HEK293 (cell line): Measurements from ENCODE around the gene CTIF.

Experiments used
- CTCF ChIA-PET: fragments of 350-600 bp; formaldehyde crosslinking; extraction: SDS; loops from one replicate; lab custom pipeline; 2021; ENCODE audit warnings: antibody characterized with exemption; lab: Yijun Ruan, JAX
- POLR2A ChIA-PET: fragments of 300-600 bp; formaldehyde crosslinking; extraction: SDS; loops from one replicate; lab custom pipeline; 2020; ENCODE audit warnings: antibody characterized with exemption, inconsistent platforms; lab: Yijun Ruan, JAX
- H3K27ac ChIP-seq: fragments of 200-500 bp; sonication (Bioruptor generic); 2 replicates; pipeline ENCODE4 v1.5.1; 2014; ENCODE audit warnings: low read depth, low read length, control low read depth, inconsistent platforms; ENCODE audit errors: extremely low read depth
- H3K36me3 ChIP-seq, 2 experiments: fragments of 200-500 bp in 1 of 2; sonication (Bioruptor generic) in 1 of 2; 1 replicate in 1 of 2; 2 replicates in 1 of 2; pipeline ENCODE4 v1.5.1; 2014 to 2017; ENCODE audit warnings: inconsistent platforms in 2 of 2, low read length in 2 of 2; ENCODE audit not compliant: control insufficient read depth in 2 of 2, insufficient read depth in 1 of 2
- H3K4me1 ChIP-seq: fragments of 200-500 bp; sonication (Bioruptor generic); 2 replicates; pipeline ENCODE4 v1.5.1; 2014; ENCODE audit warnings: mild to moderate bottlenecking, low read length, inconsistent platforms; ENCODE audit not compliant: control insufficient read depth, insufficient read depth
- H3K4me3 ChIP-seq: 2 replicates; pipeline ENCODE4 v1.5.1; 2011; ENCODE audit warnings: low read depth, mild to moderate bottlenecking, control low read depth, low read length, moderate library complexity
- H3K9me3 ChIP-seq: fragments of 200-500 bp; sonication (Bioruptor generic); 2 replicates; pipeline ENCODE4 v1.5.1; 2014; ENCODE audit warnings: low read depth, low read length, inconsistent platforms; ENCODE audit not compliant: control insufficient read depth, insufficient read depth
- AEBP2 ChIP-seq: fragments of 450-650 bp; formaldehyde crosslinking; IDR thresholded peaks from 2 replicates; pipeline ENCODE4 v1.5.1; 2016; ENCODE audit warnings: missing biosample characterization, missing genetic modification characterization, borderline replicate concordance
- MZF1 ChIP-seq: fragments of 450-650 bp; formaldehyde crosslinking; IDR thresholded peaks from 2 replicates; pipeline ENCODE4 v1.5.1; 2017; ENCODE audit warnings: missing biosample characterization, missing genetic modification characterization, borderline replicate concordance
- OVOL3 ChIP-seq: fragments of 450-650 bp; formaldehyde crosslinking; IDR thresholded peaks from 2 replicates; pipeline ENCODE4 v1.5.1; 2016; ENCODE audit warnings: missing biosample characterization, missing genetic modification characterization
- ZNF133 ChIP-seq: fragments of 450-650 bp; formaldehyde crosslinking; IDR thresholded peaks from 2 replicates; pipeline ENCODE4 v1.5.1; 2016; ENCODE audit warnings: missing biosample characterization, missing genetic modification characterization
- ZNF184 ChIP-seq: fragments of 450-650 bp; IDR thresholded peaks from 2 replicates; pipeline ENCODE4 v1.5.1; 2018; ENCODE audit warnings: missing biosample characterization, mild to moderate bottlenecking, missing genetic modification characterization
- ZNF2 ChIP-seq: fragments of 450-650 bp; formaldehyde crosslinking; IDR thresholded peaks from 2 replicates; pipeline ENCODE4 v1.5.1; 2016; ENCODE audit warnings: missing biosample characterization, missing genetic modification characterization
- ZNF221 ChIP-seq: fragments of 450-650 bp; formaldehyde crosslinking; IDR thresholded peaks from 2 replicates; pipeline ENCODE4 v1.5.1; 2017; ENCODE audit warnings: missing biosample characterization, missing genetic modification characterization, borderline replicate concordance
- ZNF292 ChIP-seq: fragments of 450-650 bp; formaldehyde crosslinking; IDR thresholded peaks from 2 replicates; pipeline ENCODE4 v1.5.1; 2016; ENCODE audit warnings: low read depth, missing biosample characterization, missing genetic modification characterization, borderline replicate concordance
- ZNF302 ChIP-seq: fragments of 450-650 bp; formaldehyde crosslinking; IDR thresholded peaks from 2 replicates; pipeline ENCODE4 v1.5.1; 2016; ENCODE audit warnings: missing biosample characterization, missing genetic modification characterization, low read depth
- ZNF311 ChIP-seq: fragments of 450-650 bp; formaldehyde crosslinking; IDR thresholded peaks from 2 replicates; pipeline ENCODE4 v1.5.1; 2017; ENCODE audit warnings: missing biosample characterization, missing genetic modification characterization, borderline replicate concordance
- ZNF362 ChIP-seq: fragments of 450-650 bp; formaldehyde crosslinking; IDR thresholded peaks from 2 replicates; pipeline ENCODE4 v1.5.1; 2016; ENCODE audit warnings: missing biosample characterization, missing genetic modification characterization
- ZNF48 ChIP-seq: fragments of 450-650 bp; formaldehyde crosslinking; IDR thresholded peaks from 2 replicates; pipeline ENCODE4 v1.5.1; 2016; ENCODE audit warnings: missing biosample characterization, missing genetic modification characterization
- ZNF510 ChIP-seq: fragments of 450-650 bp; formaldehyde crosslinking; IDR thresholded peaks from 2 replicates; pipeline ENCODE4 v1.5.1; 2018; ENCODE audit warnings: mild to moderate bottlenecking, missing genetic modification characterization, missing biosample characterization; ENCODE audit not compliant: insufficient replicate concordance
- ZNF529 ChIP-seq: fragments of 450-650 bp; formaldehyde crosslinking; IDR thresholded peaks from 2 replicates; pipeline ENCODE4 v1.5.1; 2017; ENCODE audit warnings: missing genetic modification characterization, missing biosample characterization; ENCODE audit not compliant: insufficient replicate concordance
- ZNF561 ChIP-seq: fragments of 450-650 bp; IDR thresholded peaks from 2 replicates; pipeline ENCODE4 v1.5.1; 2018; ENCODE audit warnings: missing biosample characterization, missing genetic modification characterization, borderline replicate concordance
- ZNF621 ChIP-seq: fragments of 450-650 bp; formaldehyde crosslinking; IDR thresholded peaks from 2 replicates; pipeline ENCODE4 v1.5.1; 2017; ENCODE audit warnings: missing biosample characterization, missing genetic modification characterization
- ZNF623 ChIP-seq: fragments of 450-650 bp; formaldehyde crosslinking; IDR thresholded peaks from 2 replicates; pipeline ENCODE4 v1.5.1; 2016; ENCODE audit warnings: missing biosample characterization, missing genetic modification characterization
- ZNF791 ChIP-seq: fragments of 450-650 bp; formaldehyde crosslinking; IDR thresholded peaks from 2 replicates; pipeline ENCODE4 v1.5.1; 2016; ENCODE audit warnings: missing biosample characterization, missing genetic modification characterization
- TF ChIP-seq, protein P1 (sequence below): fragments of 450-650 bp; formaldehyde crosslinking; IDR thresholded peaks from 2 replicates; pipeline ENCODE4 v1.5.1; 2017; ENCODE audit warnings: missing biosample characterization, missing genetic modification characterization
- TF ChIP-seq, protein P2 (sequence below): fragments of 450-650 bp; formaldehyde crosslinking; IDR thresholded peaks from 2 replicates; pipeline ENCODE4 v1.5.0; 2017; ENCODE audit warnings: missing biosample characterization, missing genetic modification characterization, borderline replicate concordance
- TF ChIP-seq, protein P3 (sequence below): fragments of 450-650 bp; formaldehyde crosslinking; IDR thresholded peaks from 2 replicates; pipeline ENCODE4 v1.5.1; 2016; ENCODE audit warnings: missing biosample characterization, missing genetic modification characterization
- TF ChIP-seq, protein P4 (sequence below): fragments of 450-650 bp; formaldehyde crosslinking; IDR thresholded peaks from 2 replicates; pipeline ENCODE4 v1.5.1; 2017; ENCODE audit warnings: missing biosample characterization, missing genetic modification characterization

Gene CTIF

DNA sequence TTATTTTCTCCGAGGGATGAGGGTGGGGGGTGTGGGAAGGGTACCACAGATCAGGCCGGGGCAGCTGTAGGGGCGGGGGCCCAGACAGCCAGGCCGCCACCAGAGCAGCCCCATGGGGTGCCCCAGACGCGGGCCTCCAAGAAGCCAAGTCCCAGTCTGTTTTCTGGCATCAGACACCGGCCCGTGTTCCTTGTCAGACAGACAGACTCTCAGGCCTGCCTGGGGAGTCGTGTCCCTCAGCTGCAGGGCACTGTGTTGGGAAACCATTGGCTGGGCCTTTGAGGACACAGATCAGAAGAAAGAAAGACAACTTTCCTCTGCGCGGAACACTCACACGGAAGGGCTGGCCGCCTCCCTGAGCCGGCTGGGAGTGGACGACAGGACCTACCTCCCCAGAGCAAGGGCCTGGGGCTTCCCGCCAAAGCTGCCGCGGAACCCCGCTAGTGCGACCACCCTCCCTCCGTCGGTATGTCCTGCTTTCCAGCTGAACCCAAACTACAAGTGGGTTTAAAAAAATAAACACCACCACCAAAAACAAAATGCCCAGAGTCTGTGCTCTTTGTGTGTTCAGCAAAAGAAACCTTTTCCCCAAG is 323.9 kb downstream of the CTIF start:
- H3K4me1 ChIP-seq = no peaks in the 10 kb centered on the region
- H3K27ac ChIP-seq = no peak overlapping the region
- TF ChIP-seq ZNF221 (tag by site-specific recombination) (no peak), ZNF791 (tag by site-specific recombination) (no peak), ZNF561 (tag by site-specific recombination) (no peak), ZNF48 (tag by site-specific recombination) (no peak)
- TF ChIP-seq, protein P1, sequence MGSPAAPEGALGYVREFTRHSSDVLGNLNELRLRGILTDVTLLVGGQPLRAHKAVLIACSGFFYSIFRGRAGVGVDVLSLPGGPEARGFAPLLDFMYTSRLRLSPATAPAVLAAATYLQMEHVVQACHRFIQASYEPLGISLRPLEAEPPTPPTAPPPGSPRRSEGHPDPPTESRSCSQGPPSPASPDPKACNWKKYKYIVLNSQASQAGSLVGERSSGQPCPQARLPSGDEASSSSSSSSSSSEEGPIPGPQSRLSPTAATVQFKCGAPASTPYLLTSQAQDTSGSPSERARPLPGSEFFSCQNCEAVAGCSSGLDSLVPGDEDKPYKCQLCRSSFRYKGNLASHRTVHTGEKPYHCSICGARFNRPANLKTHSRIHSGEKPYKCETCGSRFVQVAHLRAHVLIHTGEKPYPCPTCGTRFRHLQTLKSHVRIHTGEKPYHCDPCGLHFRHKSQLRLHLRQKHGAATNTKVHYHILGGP (tag by site-specific recombination) = no peak
- TF ChIP-seq, protein P2, sequence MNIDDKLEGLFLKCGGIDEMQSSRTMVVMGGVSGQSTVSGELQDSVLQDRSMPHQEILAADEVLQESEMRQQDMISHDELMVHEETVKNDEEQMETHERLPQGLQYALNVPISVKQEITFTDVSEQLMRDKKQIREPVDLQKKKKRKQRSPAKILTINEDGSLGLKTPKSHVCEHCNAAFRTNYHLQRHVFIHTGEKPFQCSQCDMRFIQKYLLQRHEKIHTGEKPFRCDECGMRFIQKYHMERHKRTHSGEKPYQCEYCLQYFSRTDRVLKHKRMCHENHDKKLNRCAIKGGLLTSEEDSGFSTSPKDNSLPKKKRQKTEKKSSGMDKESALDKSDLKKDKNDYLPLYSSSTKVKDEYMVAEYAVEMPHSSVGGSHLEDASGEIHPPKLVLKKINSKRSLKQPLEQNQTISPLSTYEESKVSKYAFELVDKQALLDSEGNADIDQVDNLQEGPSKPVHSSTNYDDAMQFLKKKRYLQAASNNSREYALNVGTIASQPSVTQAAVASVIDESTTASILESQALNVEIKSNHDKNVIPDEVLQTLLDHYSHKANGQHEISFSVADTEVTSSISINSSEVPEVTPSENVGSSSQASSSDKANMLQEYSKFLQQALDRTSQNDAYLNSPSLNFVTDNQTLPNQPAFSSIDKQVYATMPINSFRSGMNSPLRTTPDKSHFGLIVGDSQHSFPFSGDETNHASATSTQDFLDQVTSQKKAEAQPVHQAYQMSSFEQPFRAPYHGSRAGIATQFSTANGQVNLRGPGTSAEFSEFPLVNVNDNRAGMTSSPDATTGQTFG (tag by site-specific recombination) = no peak
- CTCF ChIA-PET = no interaction called here
- H3K9me3 ChIP-seq = no peaks in the 10 kb centered on the region
- H3K36me3 ChIP-seq = no peaks in the 10 kb centered on the region
- POLR2A ChIA-PET = no interaction called here
- H3K4me3 ChIP-seq = no peak overlapping the region

GRCh38 chr18:48863432-48864065 is 324.7 kb downstream of the CTIF start:
- Histone ChIP-seq H3K36me3 (no peaks in the 10 kb centered on the region), H3K4me1 (no peaks in the 10 kb centered on the region), H3K9me3 (no peaks in the 10 kb centered on the region), H3K27ac (no peak overlapping the region), H3K4me3 (no peak overlapping the region)
- POLR2A ChIA-PET = no interaction called here
- TF ChIP-seq MZF1 (tag by site-specific recombination) = peak; percentile 39; the same call in 1 of the 2 replicates
- no peak for TF ChIP-seq ZNF184
- no peak for TF ChIP-seq ZNF133 (tag by site-specific recombination)
- TF ChIP-seq ZNF362 = 0 out of 2 replicates have a peak, but pooled peaks have one; percentile 37
- no peak for TF ChIP-seq ZNF292 (tag by site-specific recombination)
- CTCF ChIA-PET = no interaction called here

DNA sequence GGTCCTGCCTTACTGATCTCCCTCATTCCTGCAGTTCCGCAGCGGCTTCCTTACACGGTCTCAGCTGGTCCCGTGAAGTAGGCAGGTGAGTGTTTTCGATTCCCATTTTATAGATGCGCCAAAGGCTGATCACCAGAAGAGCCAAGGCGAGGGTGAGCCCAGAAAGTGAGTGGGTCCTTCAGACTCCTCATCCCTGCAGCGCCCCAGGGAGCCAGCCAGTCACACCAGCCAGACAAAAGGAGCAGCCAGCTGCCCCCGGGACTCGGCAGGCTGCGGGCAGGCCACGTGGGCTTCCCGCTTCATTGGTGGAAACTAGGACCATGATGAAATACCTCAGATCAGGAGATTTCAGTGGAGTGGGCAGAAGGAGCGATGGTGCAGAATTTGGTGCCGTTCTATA is 326.0 kb downstream of the CTIF start:
- Histone ChIP-seq H3K9me3 (no peaks in the 10 kb centered on the region), H3K27ac (no peak overlapping the region), H3K4me1 (no peaks in the 10 kb centered on the region), H3K4me3 (no peak overlapping the region), H3K36me3 (no peaks in the 10 kb centered on the region)
- ChIA-PET CTCF (no interaction called here), POLR2A (no interaction called here)
- TF ChIP-seq ZNF623 (tag by site-specific recombination) (no peak), ZNF2 (tag by site-specific recombination) (no peak), OVOL3 (tag by site-specific recombination) (no peak), AEBP2 (tag by site-specific recombination) (no peak), ZNF302 (tag by site-specific recombination) (no peak), ZNF621 (tag by site-specific recombination) (no peak), ZNF510 (tag by site-specific recombination) (no peak), ZNF311 (tag by site-specific recombination) (no peak), ZNF529 (tag by site-specific recombination) (no peak)
- TF ChIP-seq, protein P3, sequence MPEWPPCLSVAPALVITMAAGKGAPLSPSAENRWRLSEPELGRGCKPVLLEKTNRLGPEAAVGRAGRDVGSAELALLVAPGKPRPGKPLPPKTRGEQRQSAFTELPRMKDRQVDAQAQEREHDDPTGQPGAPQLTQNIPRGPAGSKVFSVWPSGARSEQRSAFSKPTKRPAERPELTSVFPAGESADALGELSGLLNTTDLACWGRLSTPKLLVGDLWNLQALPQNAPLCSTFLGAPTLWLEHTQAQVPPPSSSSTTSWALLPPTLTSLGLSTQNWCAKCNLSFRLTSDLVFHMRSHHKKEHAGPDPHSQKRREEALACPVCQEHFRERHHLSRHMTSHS = no peak
- TF ChIP-seq, protein P4, sequence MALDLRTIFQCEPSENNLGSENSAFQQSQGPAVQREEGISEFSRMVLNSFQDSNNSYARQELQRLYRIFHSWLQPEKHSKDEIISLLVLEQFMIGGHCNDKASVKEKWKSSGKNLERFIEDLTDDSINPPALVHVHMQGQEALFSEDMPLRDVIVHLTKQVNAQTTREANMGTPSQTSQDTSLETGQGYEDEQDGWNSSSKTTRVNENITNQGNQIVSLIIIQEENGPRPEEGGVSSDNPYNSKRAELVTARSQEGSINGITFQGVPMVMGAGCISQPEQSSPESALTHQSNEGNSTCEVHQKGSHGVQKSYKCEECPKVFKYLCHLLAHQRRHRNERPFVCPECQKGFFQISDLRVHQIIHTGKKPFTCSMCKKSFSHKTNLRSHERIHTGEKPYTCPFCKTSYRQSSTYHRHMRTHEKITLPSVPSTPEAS = no peak
